Measurements from ENCODE around the gene KLF18.
"Not testable (repeated sequence)": the region's sequence is repeated elsewhere in the genome, so short reads cannot be mapped to it uniquely, and the experiment has no call there.

KLF18 gene

DNA sequence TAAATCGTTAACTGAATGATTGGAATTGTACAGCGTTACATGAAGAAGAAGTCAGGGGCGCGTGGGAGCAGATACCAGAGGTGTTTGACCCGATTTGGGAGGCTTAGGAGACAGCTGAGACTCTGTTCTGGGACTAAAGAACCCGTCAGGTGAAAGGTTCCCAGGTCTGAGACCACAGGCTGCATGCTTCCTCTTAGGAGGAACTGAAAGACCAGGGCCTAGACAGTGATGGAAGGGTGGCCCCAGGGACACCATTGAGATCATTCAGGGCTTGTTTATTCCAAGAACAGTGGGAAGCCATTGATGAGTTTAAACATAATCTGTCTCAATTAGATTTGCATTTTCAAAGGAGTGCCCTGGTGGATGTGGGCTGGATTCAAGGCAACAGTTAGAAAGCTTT is 21.9 kb downstream of the KLF18 start:
- no peak for DNase-seq

DNA sequence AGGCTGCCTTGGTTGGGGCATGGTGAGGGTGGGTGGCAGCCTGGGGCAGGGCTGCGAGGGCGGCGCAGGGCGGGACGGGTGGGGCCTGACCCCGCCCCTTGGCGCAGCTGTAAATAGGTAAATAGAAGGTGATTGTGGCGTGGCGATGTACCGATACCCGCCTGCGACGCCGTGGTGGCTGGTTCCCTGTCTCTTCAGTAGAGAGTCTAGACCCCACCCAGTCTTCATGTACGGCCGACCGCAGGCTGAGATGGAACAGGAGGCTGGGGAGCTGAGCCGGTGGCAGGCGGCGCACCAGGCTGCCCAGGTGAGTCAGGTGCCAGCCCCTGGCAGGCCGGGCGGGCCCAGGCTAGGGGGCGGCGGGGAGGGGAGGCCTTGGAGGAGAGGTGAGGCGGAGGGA is 22.7 kb downstream of the KLF18 start, which contains the start of gene KLF17:
KLF17 (plus strand) TSS at position 140 of the 400 bp plus-strand sequence; CDS start at position 227, 87 bp downstream.
- DNase-seq, result no peak

DNA sequence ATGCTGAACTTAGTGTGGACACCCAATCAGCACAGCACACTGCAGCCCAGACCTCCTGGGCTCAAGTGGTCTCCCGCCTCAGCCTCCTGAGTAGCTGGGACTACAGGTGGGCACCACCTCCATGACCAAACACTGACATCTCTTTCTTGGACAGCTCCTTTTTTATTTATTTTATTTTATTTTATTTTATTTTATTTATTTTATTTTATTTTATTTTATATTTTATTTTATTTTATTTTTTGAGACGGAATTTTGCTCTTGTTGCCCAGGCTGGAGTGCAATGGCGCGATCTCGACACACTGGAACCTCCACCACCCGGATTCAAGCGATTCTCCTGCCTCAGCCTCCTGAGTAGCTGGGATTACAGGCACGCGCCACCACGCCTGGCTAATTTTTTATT is 24.2 kb downstream of the KLF18 start:
- DNase-seq, result not testable (repeated sequence)

DNA sequence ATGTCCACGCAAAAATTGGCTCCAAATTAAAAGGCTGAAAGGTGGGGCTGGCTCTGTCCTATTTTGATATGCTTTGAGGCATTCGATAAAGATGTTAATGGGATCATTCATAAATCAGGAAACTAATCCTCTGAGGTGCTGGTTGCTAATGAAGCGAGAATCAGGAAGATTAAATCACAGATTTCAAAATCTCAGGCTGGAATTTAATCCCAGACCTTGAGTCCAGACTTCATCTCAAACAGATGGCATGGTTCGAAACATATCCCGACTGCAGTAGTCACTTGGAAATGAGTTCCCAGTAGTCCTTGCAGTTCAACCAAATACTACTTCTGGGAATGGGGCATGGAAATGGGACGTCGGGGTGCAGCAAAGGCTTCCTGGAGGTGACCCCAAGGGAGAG is 27.3 kb downstream of the KLF18 start:
- DNase-seq, result no peak

- DNase-seq, result no peak
Observed at GRCh38 chr1:44113095-44113609, 28.3 kb downstream of the KLF18 start.

DNA sequence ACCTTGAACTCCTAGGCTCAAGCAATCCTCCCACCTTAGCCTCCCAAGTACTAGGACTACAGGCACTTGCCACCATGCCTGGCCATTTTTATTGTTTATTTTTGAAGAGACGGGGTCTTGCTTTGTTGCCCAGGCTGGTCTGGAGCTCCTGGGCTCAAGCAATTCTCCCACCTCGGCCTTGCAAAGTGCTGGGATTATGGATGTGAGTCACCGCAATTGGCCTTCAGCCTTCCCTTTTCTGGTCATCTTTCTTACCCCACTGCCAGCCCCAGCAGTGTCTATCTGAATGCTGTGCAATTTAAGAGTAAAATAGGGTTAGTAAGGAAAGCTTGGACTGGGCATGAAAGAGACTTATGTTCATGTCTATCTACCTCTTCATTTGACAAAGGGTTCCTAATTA is 28.9 kb downstream of the KLF18 start:
- DNase-seq, result no peak

DNA sequence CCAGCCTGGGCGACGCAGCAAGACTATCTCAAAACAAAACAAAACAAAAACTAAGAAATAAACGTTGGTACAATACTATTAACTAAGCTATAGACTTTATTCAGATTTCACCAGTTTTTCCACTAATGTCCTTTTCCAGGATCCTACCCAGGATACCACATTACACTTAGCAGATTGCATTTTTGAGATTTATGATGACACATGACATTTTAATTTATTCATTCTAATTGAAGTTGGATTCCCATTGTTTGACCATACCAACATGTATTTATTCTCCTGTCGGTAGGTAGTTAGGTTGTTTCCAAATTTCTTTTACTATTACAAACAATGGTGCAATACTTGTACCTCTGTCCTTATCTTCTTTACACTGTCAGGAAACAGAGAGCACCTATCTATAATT is 29.6 kb downstream of the KLF18 start:
- DNase-seq, result no peak

- DNase-seq, result no peak
Observed at GRCh38 chr1:44110916-44111315, 30.5 kb downstream of the KLF18 start.

GRCh38 chr1:44108971-44109370 is 32.5 kb downstream of the KLF18 start:
- no peak for DNase-seq

- no peak for DNase-seq
Observed at GRCh38 chr1:44108241-44108640, 33.2 kb downstream of the KLF18 start.

DNA sequence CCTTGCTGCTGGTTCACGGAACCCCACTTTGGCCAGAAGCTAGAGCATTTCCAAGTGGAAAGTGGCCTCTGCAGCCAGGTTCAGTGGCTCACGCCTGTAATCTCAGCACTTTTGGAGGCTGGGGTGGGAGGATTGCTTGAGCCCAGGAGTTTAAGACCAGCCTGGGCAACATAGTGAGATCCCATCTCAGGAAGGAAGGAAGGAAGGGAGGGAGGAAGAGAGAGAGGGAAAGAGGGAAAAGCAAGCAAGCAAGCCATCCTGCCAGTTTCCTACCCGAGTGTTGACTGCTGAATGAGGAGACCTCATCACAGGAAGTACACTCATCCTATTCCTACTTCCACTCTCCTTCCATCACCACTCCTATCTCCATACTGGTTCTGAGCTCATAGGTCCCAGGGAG is 35.6 kb downstream of the KLF18 start:
- no peak for DNase-seq

DNA sequence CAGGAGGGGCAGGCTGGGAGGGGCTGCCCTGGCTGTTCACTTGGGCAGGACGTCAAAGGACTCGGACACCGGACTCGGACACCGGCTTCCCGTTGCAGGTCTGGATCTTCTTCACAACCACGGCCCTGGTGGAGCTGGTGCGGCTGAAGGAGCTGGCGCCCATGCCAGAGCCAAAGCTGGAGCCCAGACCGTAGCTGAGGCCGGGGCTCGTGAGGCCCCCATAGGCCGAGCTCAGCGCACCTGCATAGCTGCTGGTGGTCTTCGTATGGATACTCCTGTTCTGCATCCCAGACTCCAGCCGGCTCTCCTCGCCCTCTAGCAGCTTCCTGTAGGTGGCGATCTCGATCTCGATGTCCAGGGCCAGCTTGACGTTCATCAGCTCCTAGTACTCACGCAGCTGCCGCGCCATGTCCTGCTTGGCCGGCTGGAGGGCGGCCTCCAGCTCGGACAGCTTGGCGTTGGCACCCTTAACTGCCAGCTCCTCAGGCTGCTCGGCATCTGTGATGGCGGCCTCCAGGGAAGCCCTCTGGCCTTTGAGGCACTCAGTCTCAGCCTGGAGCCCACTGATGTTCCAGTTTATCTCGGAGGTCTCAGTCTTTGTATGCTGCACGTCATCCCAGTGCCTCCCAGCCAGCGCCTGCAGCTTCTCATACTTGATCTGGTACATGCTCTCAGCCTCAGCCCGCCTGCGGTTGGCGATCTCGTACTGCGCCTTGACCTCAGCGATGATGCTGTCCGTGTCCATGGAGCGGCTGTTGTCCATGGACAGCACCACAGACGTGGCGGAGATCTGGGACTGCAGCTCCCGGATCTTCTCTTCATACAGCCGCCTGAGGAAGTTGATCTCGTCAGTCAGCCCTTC is 37.9 kb downstream of the KLF18 start:
- DNase-seq, result no peak

GRCh38 chr1:44101328-44101727 is 40.1 kb downstream of the KLF18 start:
- no peak for DNase-seq

GRCh38 chr1:44100183-44100868 is 41.1 kb downstream of the KLF18 start:
- DNase-seq, result no peak

- DNase-seq, result no peak
Observed at GRCh38 chr1:44094047-44094446, 47.4 kb downstream of the KLF18 start.

DNA sequence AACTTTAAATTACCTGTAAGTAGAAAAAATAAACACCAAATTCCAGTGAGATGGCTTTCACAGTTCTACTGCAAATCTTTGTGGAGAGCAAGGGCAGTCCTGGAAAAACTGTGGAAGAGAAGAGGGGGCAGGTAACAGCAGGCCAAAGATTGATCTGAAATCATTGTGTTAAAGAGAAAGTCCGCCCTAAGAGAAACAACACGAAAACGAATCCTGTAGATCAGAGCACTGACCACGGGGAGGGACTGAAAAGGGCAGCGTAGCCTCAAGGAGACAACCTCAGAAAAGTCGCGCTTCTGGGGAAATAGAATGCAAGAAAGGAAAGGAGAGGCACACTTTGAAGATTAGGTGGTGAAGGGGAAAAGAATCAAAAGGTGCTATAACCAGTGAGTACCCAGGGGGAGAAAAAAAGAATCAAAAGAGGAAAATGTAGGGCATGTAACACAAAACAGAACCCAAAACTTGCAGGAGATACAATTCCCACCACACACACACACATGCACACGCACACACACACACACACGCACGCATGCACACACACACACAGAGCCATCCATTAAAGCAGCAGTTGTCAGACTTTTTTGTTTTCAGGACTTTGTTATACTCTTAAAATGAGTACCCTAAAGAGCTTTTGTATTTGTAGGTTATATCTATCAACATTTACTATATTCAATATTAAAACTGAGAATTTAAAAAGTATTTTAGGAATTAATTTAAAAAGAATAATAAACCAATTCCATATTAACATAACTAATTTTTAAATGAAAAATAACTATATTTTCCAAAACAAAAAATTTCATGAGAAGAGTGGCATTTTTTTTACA is 50.8 kb downstream of the KLF18 start:
- no peak for DNase-seq

DNA sequence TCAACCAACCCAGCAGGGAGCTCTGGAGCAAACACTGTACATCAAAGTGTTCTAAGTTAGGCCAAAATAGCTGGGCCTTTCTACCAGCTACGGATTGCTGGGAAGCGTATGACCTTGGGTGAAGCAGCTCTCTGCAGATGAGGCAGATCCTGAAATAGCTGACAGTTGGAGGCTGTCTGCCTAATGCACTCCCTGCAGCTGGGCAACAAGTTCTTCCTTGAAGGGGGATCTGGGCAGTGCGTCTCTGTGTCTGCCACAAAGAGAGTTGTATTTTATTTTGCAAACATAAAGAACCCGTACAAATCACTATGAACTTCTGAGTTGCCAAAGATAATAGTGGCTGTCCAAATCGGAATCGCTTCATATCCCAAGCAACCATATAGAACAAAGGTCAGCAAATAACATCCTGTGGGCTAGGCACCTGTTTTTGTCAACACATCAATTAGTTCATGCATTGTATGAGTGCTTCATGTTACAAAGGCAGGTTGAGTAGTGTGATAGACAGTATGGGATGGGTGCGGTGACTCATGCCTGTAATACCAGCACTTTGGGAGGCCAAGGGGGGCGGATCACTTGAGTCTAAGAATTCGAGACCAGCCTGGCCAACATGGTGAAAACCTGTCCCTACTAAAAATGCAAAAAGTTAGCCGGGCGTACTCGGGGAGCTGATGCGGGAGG is 51.9 kb downstream of the KLF18 start:
- DNase-seq, result no peak
